Coronary artery (tissue), 2 donors: ENCODE results near the gene RNF26.
A peak's percentile ranks its signal among the peaks of the same experiment; 100 is the strongest.

ENCODE experiments used
- DNase-seq: peaks from one replicate; pipeline ENCODE4 v3.0.0-alpha.2; 2017; ENCODE audit warnings: low spot score
- H3K27ac ChIP-seq, 2 donors: fragments of 200-600 bp; sonication (generic); one replicate each; pipeline ENCODE4 v1.5.1; 2016 to 2019
- H3K4me3 ChIP-seq: fragments of 200-600 bp; sonication (generic); 2 replicates; pipeline ENCODE4 v1.5.1; 2016; ENCODE audit warnings: mild to moderate bottlenecking, moderate library complexity
- CTCF ChIP-seq: fragments of 200-600 bp; sonication (generic); IDR thresholded peaks from one replicate; pipeline ENCODE4 v1.5.1; 2019; ENCODE audit warnings: antibody characterized with exemption

Gene RNF26

GRCh38 chr11:119307219-119307618, 27.1 kb upstream of the RNF26 start:
- no peak for TF ChIP-seq CTCF
- H3K27ac ChIP-seq = peak overlapping the region; percentile 95
- DNase-seq = no peak
- no peak overlapping the region for H3K4me3 ChIP-seq

- DNase-seq = no peak
- H3K27ac ChIP-seq = peak overlapping the region; percentile 95 to 99
- TF ChIP-seq CTCF = no peak
- no peak overlapping the region for H3K4me3 ChIP-seq
Measured at GRCh38 chr11:119307974-119308373, 26.4 kb upstream of the RNF26 start.

GRCh38 chr11:119309411-119309810, 24.9 kb upstream of the RNF26 start:
- H3K27ac ChIP-seq = peak overlapping the region; percentile 95 to 99
- no peak overlapping the region for H3K4me3 ChIP-seq
- no peak for TF ChIP-seq CTCF
- no peak for DNase-seq

DNA sequence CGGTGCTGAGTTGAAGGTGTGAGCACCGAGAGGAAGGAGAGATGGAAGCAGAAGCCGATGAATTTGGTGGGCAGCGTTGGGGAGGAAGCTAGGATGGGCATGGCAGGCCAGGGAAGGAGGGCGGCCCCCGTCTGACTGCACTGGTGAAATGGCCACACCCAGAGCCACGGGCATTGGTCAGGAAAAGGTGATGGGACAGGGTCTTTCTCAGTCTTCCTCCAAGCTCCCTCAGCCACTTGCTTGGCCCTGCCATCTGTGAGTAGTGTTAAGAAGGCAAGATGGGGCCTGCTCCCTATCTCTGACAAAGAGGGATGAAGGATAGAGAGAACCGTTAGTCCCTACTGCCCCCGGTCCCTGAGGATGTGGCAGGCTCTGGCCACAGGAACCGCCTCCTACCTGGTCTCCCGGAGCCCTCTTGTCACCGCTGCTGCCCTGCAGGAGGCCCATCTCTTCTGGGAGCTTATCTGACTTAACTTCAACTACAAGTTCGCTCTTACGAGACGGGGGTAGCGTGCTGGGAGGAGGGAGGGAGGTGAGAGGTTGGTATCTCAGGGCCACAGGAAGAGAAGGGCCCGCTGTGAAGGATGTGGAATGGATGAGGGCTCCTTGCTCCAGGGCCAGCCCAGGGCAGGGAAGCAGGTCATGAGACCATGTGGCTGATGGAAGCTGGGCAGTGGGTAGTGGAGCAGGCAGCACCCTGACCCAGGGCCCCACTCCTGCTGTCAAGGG, 24.2 kb upstream of the RNF26 start:
- no peak for TF ChIP-seq CTCF
- peak overlapping the region; percentile 95 for H3K4me3 ChIP-seq
- H3K27ac ChIP-seq = peak overlapping the region; percentile 95 to 99
- DNase-seq = no peak

DNA sequence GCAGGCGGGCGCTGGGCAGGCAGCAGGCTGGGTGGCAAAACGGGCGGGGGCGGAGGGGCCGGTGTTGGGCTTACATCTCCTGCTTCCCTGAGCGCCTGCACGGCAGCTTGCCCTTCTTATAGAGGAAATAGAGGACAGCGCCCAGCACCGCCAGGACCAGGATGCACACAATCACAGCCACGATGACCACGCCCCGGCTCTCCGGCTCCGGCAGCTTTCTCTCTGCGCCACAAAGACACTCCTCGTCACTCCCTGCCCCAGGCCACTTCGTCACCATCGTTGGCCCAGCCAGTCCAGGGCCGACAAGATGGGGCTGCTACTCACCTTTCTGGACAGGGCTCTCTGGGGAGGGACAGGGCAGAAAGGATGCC, 23.7 kb upstream of the RNF26 start:
- peak overlapping the region; percentile 95 to 99 for H3K27ac ChIP-seq
- TF ChIP-seq CTCF = no peak

DNA sequence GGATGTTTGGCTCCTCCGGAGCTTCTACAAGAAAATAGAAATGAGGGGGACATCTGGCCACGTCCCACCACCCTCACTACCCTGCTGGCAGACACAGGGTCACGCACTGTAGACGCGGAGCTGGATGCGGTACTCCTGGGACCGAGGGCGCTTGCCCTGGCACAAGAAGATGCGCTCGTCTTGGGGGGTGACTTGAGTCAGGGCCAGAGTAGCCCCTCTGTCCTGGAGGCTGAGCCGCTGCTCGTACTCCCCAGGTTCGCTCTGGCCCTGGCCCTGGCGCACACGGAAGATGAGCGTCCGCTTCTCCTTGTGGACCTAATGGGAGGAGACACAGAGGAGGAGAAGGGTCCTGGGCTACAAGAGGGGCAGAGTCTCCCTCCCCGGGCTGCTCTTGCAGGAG, 19.6 kb upstream of the RNF26 start:
- Histone ChIP-seq H3K27ac (peak overlapping the region; percentile 95 to 99), H3K4me3 (peak overlapping the region; percentile 95)
- no peak for TF ChIP-seq CTCF
- no peak for DNase-seq

More for the DNA sequence above, 23.7 kb upstream of the RNF26 start:
- no peak for DNase-seq
- peak overlapping the region; percentile 95 for H3K4me3 ChIP-seq
